Liver (tissue), 3 donors: ENCODE results near the gene UGT1A7.
A peak's percentile ranks its signal among the peaks of the same experiment; 100 is the strongest.

ENCODE experiments used
- RXRA ChIP-seq, 2 donors: IDR thresholded peaks; 2 replicates each; pipeline ENCODE4 v1.6.1; 2017 to 2018; ENCODE audit warnings: antibody characterized with exemption in 2 of 2, mild to moderate bottlenecking in 1 of 2
- TAF1 ChIP-seq: conservative IDR thresholded peaks from 2 replicates; pipeline ENCODE4 v1.6.1; 2016; ENCODE audit warnings: antibody characterized with exemption, mild to moderate bottlenecking
- YY1 ChIP-seq: IDR thresholded peaks from 2 replicates; pipeline ENCODE4 v1.6.1; 2016; ENCODE audit warnings: antibody characterized with exemption, mild to moderate bottlenecking
- TF ChIP-seq, protein P1 (sequence below): fragments of 150-350 bp; IDR thresholded peaks from 2 replicates; pipeline ENCODE4 v1.5.1; 2017; ENCODE audit warnings: improper control_type of control experiment, low read depth, low read length; ENCODE audit not compliant: missing input control
- TF ChIP-seq, protein P2 (sequence below): IDR thresholded peaks from 2 replicates; pipeline ENCODE4 v1.6.1; 2016; ENCODE audit warnings: antibody characterized with exemption, mild to moderate bottlenecking
- TF ChIP-seq, protein P3 (sequence below): IDR thresholded peaks from 2 replicates; pipeline ENCODE4 v1.6.1; 2016; ENCODE audit warnings: antibody characterized with exemption
- donor health status: healthy.
- donor health status: healthy.

DNA sequence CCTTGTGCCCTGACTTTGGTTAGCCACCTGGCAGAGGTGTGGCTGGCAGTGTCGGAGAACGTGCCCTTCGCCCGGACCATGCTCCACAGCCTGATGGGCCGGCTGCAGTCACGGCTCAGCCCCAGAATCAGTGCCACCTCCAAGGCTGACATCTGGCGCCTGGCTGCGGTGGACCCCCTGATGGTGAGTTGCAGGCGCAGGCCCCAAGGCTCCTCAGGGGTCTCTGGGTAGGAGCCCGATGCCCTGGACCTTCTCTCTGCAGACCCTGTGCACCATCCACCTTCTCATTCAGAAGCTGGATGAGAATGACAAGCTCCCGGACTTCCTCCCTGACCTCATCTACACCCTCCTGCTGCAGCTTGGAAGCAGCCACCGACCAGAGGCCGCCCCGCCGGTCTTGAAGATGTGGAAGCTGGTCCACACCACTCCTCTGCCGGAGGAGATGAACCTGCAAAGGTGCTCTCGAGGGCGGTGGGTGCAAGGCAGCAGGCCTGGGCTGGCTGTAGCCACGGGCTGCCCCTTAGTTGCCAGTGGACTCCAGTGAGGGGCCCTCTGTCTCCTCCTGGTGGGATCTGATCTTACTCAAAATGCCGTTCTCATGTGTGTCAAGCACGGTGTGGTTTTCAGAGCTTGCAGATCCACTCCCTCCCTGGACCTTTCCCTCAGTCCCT, 140.5 kb downstream of the UGT1A7 start:
- TF ChIP-seq YY1: no peak
- TF ChIP-seq, protein P1, sequence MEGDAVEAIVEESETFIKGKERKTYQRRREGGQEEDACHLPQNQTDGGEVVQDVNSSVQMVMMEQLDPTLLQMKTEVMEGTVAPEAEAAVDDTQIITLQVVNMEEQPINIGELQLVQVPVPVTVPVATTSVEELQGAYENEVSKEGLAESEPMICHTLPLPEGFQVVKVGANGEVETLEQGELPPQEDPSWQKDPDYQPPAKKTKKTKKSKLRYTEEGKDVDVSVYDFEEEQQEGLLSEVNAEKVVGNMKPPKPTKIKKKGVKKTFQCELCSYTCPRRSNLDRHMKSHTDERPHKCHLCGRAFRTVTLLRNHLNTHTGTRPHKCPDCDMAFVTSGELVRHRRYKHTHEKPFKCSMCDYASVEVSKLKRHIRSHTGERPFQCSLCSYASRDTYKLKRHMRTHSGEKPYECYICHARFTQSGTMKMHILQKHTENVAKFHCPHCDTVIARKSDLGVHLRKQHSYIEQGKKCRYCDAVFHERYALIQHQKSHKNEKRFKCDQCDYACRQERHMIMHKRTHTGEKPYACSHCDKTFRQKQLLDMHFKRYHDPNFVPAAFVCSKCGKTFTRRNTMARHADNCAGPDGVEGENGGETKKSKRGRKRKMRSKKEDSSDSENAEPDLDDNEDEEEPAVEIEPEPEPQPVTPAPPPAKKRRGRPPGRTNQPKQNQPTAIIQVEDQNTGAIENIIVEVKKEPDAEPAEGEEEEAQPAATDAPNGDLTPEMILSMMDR: no peak
- peak in 1 of 2 donors; percentile 71 for TF ChIP-seq RXRA (IDR thresholded peaks at IDR 0.05)
- TF ChIP-seq, protein P2, sequence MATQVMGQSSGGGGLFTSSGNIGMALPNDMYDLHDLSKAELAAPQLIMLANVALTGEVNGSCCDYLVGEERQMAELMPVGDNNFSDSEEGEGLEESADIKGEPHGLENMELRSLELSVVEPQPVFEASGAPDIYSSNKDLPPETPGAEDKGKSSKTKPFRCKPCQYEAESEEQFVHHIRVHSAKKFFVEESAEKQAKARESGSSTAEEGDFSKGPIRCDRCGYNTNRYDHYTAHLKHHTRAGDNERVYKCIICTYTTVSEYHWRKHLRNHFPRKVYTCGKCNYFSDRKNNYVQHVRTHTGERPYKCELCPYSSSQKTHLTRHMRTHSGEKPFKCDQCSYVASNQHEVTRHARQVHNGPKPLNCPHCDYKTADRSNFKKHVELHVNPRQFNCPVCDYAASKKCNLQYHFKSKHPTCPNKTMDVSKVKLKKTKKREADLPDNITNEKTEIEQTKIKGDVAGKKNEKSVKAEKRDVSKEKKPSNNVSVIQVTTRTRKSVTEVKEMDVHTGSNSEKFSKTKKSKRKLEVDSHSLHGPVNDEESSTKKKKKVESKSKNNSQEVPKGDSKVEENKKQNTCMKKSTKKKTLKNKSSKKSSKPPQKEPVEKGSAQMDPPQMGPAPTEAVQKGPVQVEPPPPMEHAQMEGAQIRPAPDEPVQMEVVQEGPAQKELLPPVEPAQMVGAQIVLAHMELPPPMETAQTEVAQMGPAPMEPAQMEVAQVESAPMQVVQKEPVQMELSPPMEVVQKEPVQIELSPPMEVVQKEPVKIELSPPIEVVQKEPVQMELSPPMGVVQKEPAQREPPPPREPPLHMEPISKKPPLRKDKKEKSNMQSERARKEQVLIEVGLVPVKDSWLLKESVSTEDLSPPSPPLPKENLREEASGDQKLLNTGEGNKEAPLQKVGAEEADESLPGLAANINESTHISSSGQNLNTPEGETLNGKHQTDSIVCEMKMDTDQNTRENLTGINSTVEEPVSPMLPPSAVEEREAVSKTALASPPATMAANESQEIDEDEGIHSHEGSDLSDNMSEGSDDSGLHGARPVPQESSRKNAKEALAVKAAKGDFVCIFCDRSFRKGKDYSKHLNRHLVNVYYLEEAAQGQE: no peak
- TF ChIP-seq, protein P3, sequence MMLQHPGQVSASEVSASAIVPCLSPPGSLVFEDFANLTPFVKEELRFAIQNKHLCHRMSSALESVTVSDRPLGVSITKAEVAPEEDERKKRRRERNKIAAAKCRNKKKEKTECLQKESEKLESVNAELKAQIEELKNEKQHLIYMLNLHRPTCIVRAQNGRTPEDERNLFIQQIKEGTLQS: no peak
- TF ChIP-seq TAF1: no peak
